Measurements from ENCODE around the gene PLEKHA5. TPM values are rescaled to one million over a fixed set of nuclear protein-coding genes. Genes with fewer than 3 reads are reported as not detected.

The PLEKHA5 gene
- total and polyA plus RNA-seq, 2 of the 4 experiments (the other 2 are of a cell fraction): 5.3 to 12.2 TPM

DNA sequence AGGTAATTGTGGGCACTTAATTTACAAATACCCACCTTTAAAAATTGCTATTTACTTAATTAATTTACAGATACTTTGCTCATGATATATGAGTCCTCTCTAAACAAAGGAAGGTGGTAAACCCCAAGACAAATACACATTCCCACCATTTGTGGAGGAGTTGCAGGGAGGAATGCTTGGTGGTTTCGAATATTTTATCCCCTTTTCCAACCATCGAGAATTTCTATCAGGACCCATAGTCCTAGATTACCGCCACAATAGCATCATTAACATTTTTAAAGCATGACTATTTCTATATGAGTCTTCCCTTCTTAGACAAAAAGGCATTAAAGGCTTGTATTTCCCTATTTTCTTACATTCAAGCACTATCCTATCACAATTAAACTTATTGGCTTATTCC lies 34.2 kb upstream of the PLEKHA5 start:
- H3K4me3 ChIP-seq (ENCODE audit: insufficient read depth, low read depth, low read length): no peak overlapping the region
- H2BK120ac ChIP-seq (ENCODE audit: low read depth, low read length): no peak overlapping the region
- H3K56ac ChIP-seq (ENCODE audit: extremely low read depth, insufficient read depth, low read length): no peak overlapping the region
- H3K9me3 ChIP-seq (ENCODE audit: control insufficient read depth, insufficient read depth, low read length): no peaks in the 10 kb centered on the region
- CTCF ChIA-PET: no interaction called here
- intact Hi-C loops (cut with micrococcal nuclease) (no loop called here), in situ Hi-C loops (cut with MboI; ENCODE audit: low sequenced_read_pairs) (no loop called here), dilution Hi-C loops (cut with HindIII; ENCODE audit: low sequenced_read_pairs, unreplicated experiment) (no loop called here)
- H3K4me1 ChIP-seq (ENCODE audit: control insufficient read depth, insufficient read depth, low read length): peaks cover 4% of the 10 kb centered on the region; the same call in 1 of the 2 replicates
- no peaks in the 10 kb centered on the region for H3K36me3 ChIP-seq (ENCODE audit: control insufficient read depth, insufficient read depth, low read length)
- no peak for ATAC-seq (ENCODE audit: low read depth)
- H2BK20ac ChIP-seq (ENCODE audit: low read depth, low read length): no peak overlapping the region
- no peak overlapping the region for H2AFZ ChIP-seq (replicated peaks; ENCODE audit: low read length, poor library complexity)
- H2BK15ac ChIP-seq (ENCODE audit: low read depth, low read length): no peak overlapping the region
- no peak overlapping the region for H4K5ac ChIP-seq (ENCODE audit: low read depth, low read length)
- no peak overlapping the region for H3K14ac ChIP-seq (replicated peaks; ENCODE audit: low read depth, low read length)
- POLR2A ChIA-PET (ENCODE audit: unreplicated experiment): no interaction called here
- H3K4me2 ChIP-seq (ENCODE audit: low read depth, low read length): no peak overlapping the region
- H2AK9ac ChIP-seq (replicated peaks; ENCODE audit: low read depth, low read length, poor library complexity): no peak overlapping the region
- no peaks in the 10 kb centered on the region for H4K20me1 ChIP-seq (ENCODE audit: insufficient read depth, low read length)
- H3K27me3 ChIP-seq (ENCODE audit: control insufficient read depth, insufficient read depth, low read length): no peaks in the 10 kb centered on the region
- H4K91ac ChIP-seq (ENCODE audit: insufficient read depth, low read depth, low read length): no peak overlapping the region
- no peak overlapping the region for H2AK5ac ChIP-seq (ENCODE audit: low read depth, low read length)
- WGBS, 2 experiments (ENCODE audit: extremely low coverage in 2 of 2, insufficient read length in 1 of 2): no CpG with 5 or more reads among the region's 3 CpGs
- H3K18ac ChIP-seq (ENCODE audit: low read depth, low read length): no peak overlapping the region
- no TSS peak for BruUV-seq (replicated peaks)
- H3K27ac ChIP-seq (ENCODE audit: insufficient read depth, low read length): no peak overlapping the region
- no peak overlapping the region for H3K9ac ChIP-seq (ENCODE audit: low read depth, low read length)
- no peak overlapping the region for H3K23ac ChIP-seq (ENCODE audit: low read depth, low read length)
- DNase-seq: no peak
- no peaks in the 10 kb centered on the region for H3K9me1 ChIP-seq (ENCODE audit: insufficient read depth, low read length)
- TF ChIP-seq MAFK (IDR thresholded peaks at IDR 0.05; ENCODE audit: low read depth, low read length) (no peak), CEBPB (IDR thresholded peaks at IDR 0.05; ENCODE audit: low read depth, low read length) (no peak), CHD1 (IDR thresholded peaks at IDR 0.05; ENCODE audit: low read depth, low read length) (no peak), BHLHE40 (IDR thresholded peaks at IDR 0.05; ENCODE audit: low read depth, low read length) (no peak), MAZ (IDR thresholded peaks at IDR 0.05; ENCODE audit: borderline replicate concordance, low read depth, low read length) (no peak), RAD21 (IDR thresholded peaks at IDR 0.05; ENCODE audit: low read length) (no peak), POLR2A (IDR thresholded peaks at IDR 0.05; ENCODE audit: low read depth, low read length) (no peak), NFE2L2 (IDR thresholded peaks at IDR 0.05; ENCODE audit: low read depth, low read length) (no peak), FOS (IDR thresholded peaks at IDR 0.05; ENCODE audit: low read depth, low read length) (no peak), RCOR1 (IDR thresholded peaks at IDR 0.05; ENCODE audit: insufficient replicate concordance, low read length) (no peak), MXI1 (IDR thresholded peaks at IDR 0.05; ENCODE audit: borderline replicate concordance, low read depth, low read length) (no peak), SMC3 (IDR thresholded peaks at IDR 0.05; ENCODE audit: low read depth, low read length) (no peak), RFX5 (IDR thresholded peaks at IDR 0.05; ENCODE audit: low read depth, low read length) (no peak)
- TF ChIP-seq, protein P1, sequence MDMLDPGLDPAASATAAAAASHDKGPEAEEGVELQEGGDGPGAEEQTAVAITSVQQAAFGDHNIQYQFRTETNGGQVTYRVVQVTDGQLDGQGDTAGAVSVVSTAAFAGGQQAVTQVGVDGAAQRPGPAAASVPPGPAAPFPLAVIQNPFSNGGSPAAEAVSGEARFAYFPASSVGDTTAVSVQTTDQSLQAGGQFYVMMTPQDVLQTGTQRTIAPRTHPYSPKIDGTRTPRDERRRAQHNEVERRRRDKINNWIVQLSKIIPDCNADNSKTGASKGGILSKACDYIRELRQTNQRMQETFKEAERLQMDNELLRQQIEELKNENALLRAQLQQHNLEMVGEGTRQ (IDR thresholded peaks at IDR 0.05; ENCODE audit: low read depth, low read length): no peak
- TF ChIP-seq, protein P2, sequence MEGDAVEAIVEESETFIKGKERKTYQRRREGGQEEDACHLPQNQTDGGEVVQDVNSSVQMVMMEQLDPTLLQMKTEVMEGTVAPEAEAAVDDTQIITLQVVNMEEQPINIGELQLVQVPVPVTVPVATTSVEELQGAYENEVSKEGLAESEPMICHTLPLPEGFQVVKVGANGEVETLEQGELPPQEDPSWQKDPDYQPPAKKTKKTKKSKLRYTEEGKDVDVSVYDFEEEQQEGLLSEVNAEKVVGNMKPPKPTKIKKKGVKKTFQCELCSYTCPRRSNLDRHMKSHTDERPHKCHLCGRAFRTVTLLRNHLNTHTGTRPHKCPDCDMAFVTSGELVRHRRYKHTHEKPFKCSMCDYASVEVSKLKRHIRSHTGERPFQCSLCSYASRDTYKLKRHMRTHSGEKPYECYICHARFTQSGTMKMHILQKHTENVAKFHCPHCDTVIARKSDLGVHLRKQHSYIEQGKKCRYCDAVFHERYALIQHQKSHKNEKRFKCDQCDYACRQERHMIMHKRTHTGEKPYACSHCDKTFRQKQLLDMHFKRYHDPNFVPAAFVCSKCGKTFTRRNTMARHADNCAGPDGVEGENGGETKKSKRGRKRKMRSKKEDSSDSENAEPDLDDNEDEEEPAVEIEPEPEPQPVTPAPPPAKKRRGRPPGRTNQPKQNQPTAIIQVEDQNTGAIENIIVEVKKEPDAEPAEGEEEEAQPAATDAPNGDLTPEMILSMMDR (conservative IDR thresholded peaks at IDR 0.05; ENCODE audit: low read depth, low read length): no peak
- TF ChIP-seq, protein P3, sequence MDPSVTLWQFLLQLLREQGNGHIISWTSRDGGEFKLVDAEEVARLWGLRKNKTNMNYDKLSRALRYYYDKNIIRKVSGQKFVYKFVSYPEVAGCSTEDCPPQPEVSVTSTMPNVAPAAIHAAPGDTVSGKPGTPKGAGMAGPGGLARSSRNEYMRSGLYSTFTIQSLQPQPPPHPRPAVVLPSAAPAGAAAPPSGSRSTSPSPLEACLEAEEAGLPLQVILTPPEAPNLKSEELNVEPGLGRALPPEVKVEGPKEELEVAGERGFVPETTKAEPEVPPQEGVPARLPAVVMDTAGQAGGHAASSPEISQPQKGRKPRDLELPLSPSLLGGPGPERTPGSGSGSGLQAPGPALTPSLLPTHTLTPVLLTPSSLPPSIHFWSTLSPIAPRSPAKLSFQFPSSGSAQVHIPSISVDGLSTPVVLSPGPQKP (IDR thresholded peaks at IDR 0.05; ENCODE audit: borderline replicate concordance, low read depth, low read length): no peak
- H3K4ac ChIP-seq (ENCODE audit: low read depth, low read length): no peak overlapping the region
- H2BK5ac ChIP-seq (ENCODE audit: low read depth, low read length, poor library complexity, severe bottlenecking): no peak overlapping the region
- H4K8ac ChIP-seq (ENCODE audit: low read depth in 2 of 2, low read length in 2 of 2): no peak overlapping the region
- H3K79me1 ChIP-seq (ENCODE audit: low read depth in 1 of 2, low read length in 2 of 2): no peaks in the 10 kb centered on the region

All from IMR-90 (cell line).